Myocyte (in vitro differentiated cells): ENCODE results near the gene GCK. TPM values are rescaled to one million over a fixed set of nuclear protein-coding genes. Genes with fewer than 3 reads are reported as not detected.
A peak's percentile ranks its signal among the peaks of the same experiment; 100 is the strongest.

Experiments used
- DNase-seq: peaks from one replicate; pipeline ENCODE4 v3.0.0-alpha.2; 2012; ENCODE audit warnings: low read depth
- total RNA-seq: library from RNA; depleted of rRNA; stranded (reverse); fragments of >200 nt; gene quantifications from 2 replicates; pipeline ENCODE4 v1.2.3, GENCODE V29; 2014

The GCK gene
- total RNA-seq, 1 donor from 2014 or later = 0.13 TPM

GRCh38 chr7:44106311-44107065 lies 82.8 kb downstream of the GCK start:
- DNase-seq = no peak

- no peak for DNase-seq
Observed at GRCh38 chr7:44105832-44106231, 83.4 kb downstream of the GCK start.

GRCh38 chr7:44104860-44105771 lies 84.1 kb downstream of the GCK start:
- DNase-seq = peak; percentile 45

- no peak for DNase-seq
Observed at GRCh38 chr7:44103923-44104859, 85.0 kb downstream of the GCK start, which contains the start of gene AEBP1. AEBP1 (plus strand) TSS chr7:44104345; CDS start chr7:44104666, 321 bp downstream.

GRCh38 chr7:44103566-44103922 lies 85.7 kb downstream of the GCK start:
- no peak for DNase-seq

GRCh38 chr7:44102846-44103565 lies 86.2 kb downstream of the GCK start:
- no peak for DNase-seq

- DNase-seq = peak; percentile 63
Observed at GRCh38 chr7:44101966-44102845, 87.0 kb downstream of the GCK start.

- DNase-seq = no peak
Observed at GRCh38 chr7:44101303-44101965, 87.8 kb downstream of the GCK start.

- DNase-seq = peak; percentile 98
Observed at GRCh38 chr7:44100458-44101302, 88.6 kb downstream of the GCK start.

GRCh38 chr7:44099669-44100068 lies 89.6 kb downstream of the GCK start:
- peak; percentile 53 for DNase-seq

- DNase-seq = no peak
Observed at GRCh38 chr7:44098092-44099068, 90.9 kb downstream of the GCK start.

- peak; percentile 74 for DNase-seq
Observed at GRCh38 chr7:44097064-44097932, 91.9 kb downstream of the GCK start.

- DNase-seq = no peak
Observed at GRCh38 chr7:44096326-44096881, 92.8 kb downstream of the GCK start.

- no peak for DNase-seq
Observed at GRCh38 chr7:44095781-44096180, 93.5 kb downstream of the GCK start.

- DNase-seq = no peak
Observed at GRCh38 chr7:44094883-44095592, 94.2 kb downstream of the GCK start.
